Gastrocnemius medialis (tissue), 4 donors: ENCODE measurements around the gene PPP1R16B.

ENCODE experiments used
- CTCF ChIP-seq, 5 experiments: fragments of 450-650 bp in 3 of 5; fragments of 200-600 bp in 2 of 5; sonication (generic) in 2 of 5; IDR thresholded peaks in 4 of 5; conservative IDR thresholded peaks in 1 of 5; 1 replicate in 4 of 5; 2 replicates in 1 of 5; pipeline ENCODE4 v1.5.1; 2016 to 2019; ENCODE audit warnings: antibody characterized with exemption in 5 of 5, mild to moderate bottlenecking in 3 of 5, moderate library complexity in 3 of 5
- POLR2A ChIP-seq, 2 donors: fragments of 450-650 bp; IDR thresholded peaks; one replicate each; pipeline ENCODE4 v1.6.1; 2017; ENCODE audit warnings: antibody characterized with exemption in 2 of 2, mild to moderate bottlenecking in 2 of 2, moderate library complexity in 2 of 2

- TF ChIP-seq CTCF (IDR thresholded peaks at IDR 0.05 in 4 of 5, conservative IDR thresholded peaks at IDR 0.05 in 1 of 5): no peak
- no peak for TF ChIP-seq POLR2A (IDR thresholded peaks at IDR 0.05)
These were observed 112.2 kb downstream of the PPP1R16B start for GRCh38 chr20:38917657-38918056.
